Activated CD8-positive, alpha-beta T cell treated with anti-CD3 and anti-CD28 coated beads for 36 hours (primary cell): ENCODE data around the gene AFF1. TPM values are rescaled to one million over a fixed set of nuclear protein-coding genes. Genes with fewer than 3 reads are reported as not detected.

Experiments
- ATAC-seq: fragments of 200-7000 bp; cut with Tn5 transposase; one replicate; pipeline ENCODE4 v1.10.0; 2021; ENCODE audit warnings: mild to moderate bottlenecking, moderate library complexity
- CTCF ChIA-PET: fragments of 350-600 bp; sonication (Branson Sonifier 250); formaldehyde crosslinking; loops from one replicate; lab custom pipeline; 2021; ENCODE audit warnings: antibody characterized with exemption; lab: Charles Lee
- POLR2A ChIA-PET: fragments of 350-600 bp; sonication (Branson Sonifier 250); formaldehyde crosslinking; loops from one replicate; lab custom pipeline; 2021; ENCODE audit warnings: antibody characterized with exemption; lab: Charles Lee
- DNase-seq: peaks from one replicate; pipeline ENCODE4 v3.0.0-alpha.2; 2020
- H3K27ac Mint-ChIP-seq: one replicate; pipeline ENCODE4 v1.8.0; 2021; ENCODE audit warnings: mild to moderate bottlenecking, mixed read lengths
- H3K27me3 Mint-ChIP-seq: one replicate; pipeline ENCODE4 v1.8.0; 2021; ENCODE audit warnings: mixed read lengths
- H3K36me3 Mint-ChIP-seq: one replicate; pipeline ENCODE4 v1.8.0; 2021; ENCODE audit warnings: low read depth, mixed read lengths
- H3K4me1 Mint-ChIP-seq: one replicate; pipeline ENCODE4 v1.8.0; 2021; ENCODE audit warnings: low read depth, mixed read lengths
- H3K4me3 Mint-ChIP-seq: one replicate; pipeline ENCODE4 v1.8.0; 2021; ENCODE audit warnings: mild to moderate bottlenecking, moderate library complexity, mixed read lengths
- H3K9me3 Mint-ChIP-seq: one replicate; pipeline ENCODE4 v1.8.0; 2021; ENCODE audit warnings: mixed read lengths
- CTCF ChIP-seq: fragments of 200-600 bp; IDR thresholded peaks from one replicate; pipeline ENCODE4 v1.8.0; 2022; ENCODE audit warnings: antibody characterized with exemption, mild to moderate bottlenecking
- intact Hi-C: fragments of 100-400 bp; cut with micrococcal nuclease; formaldehyde crosslinking; loops from one replicate; pipeline ENCODE4 v1.10.0; 2022
- total RNA-seq, 2 experiments: library from RNA; stranded (reverse); gene quantifications; one replicate each; pipeline ENCODE4 v1.2.3, GENCODE V29; 2021

Gene AFF1
- total RNA-seq, 2 experiments from 2014 or later: 40.3 to 45.4 TPM

GRCh38 chr4:87126056-87126455 is 191.2 kb downstream of the AFF1 start:
- POLR2A ChIA-PET: no interaction called here
- Mint-ChIP-seq H3K27me3 (no peaks in the 10 kb centered on the region), H3K4me1 (peaks cover 2% of the 10 kb centered on the region), H3K4me3 (no peak overlapping the region), H3K9me3 (no peaks in the 10 kb centered on the region), H3K27ac (no peak overlapping the region), H3K36me3 (peaks cover 32% of the 10 kb centered on the region)
- no peak for TF ChIP-seq CTCF
- DNase-seq (no peak), ATAC-seq (no peak)
- intact Hi-C loops: no loop called here
- CTCF ChIA-PET: interaction anchor here (1.3 kb wide), 1 partner anchor 9 kb away, joined by 4 read pairs; no protein-coding TSS in a partner anchor

- POLR2A ChIA-PET: no interaction called here
- no peak overlapping the region for H3K4me3 Mint-ChIP-seq
- H3K27me3 Mint-ChIP-seq: no peaks in the 10 kb centered on the region
- no peaks in the 10 kb centered on the region for H3K9me3 Mint-ChIP-seq
- no peak overlapping the region for H3K27ac Mint-ChIP-seq
- H3K4me1 Mint-ChIP-seq: no peaks in the 10 kb centered on the region
- H3K36me3 Mint-ChIP-seq: peaks cover 42% of the 10 kb centered on the region
- ATAC-seq: no peak
- no peak for TF ChIP-seq CTCF
- no peak for DNase-seq
- intact Hi-C loops: no loop called here
- CTCF ChIA-PET: no interaction called here
Measured at GRCh38 chr4:87128006-87128705, 193.3 kb downstream of the AFF1 start.

GRCh38 chr4:87129681-87130080 is 194.9 kb downstream of the AFF1 start:
- CTCF ChIA-PET: no interaction called here
- Mint-ChIP-seq H3K27me3 (no peaks in the 10 kb centered on the region), H3K36me3 (peaks cover 48% of the 10 kb centered on the region), H3K27ac (no peak overlapping the region), H3K9me3 (no peaks in the 10 kb centered on the region), H3K4me1 (no peaks in the 10 kb centered on the region), H3K4me3 (no peak overlapping the region)
- POLR2A ChIA-PET: no interaction called here
- DNase-seq (no peak), ATAC-seq (no peak)
- no peak for TF ChIP-seq CTCF
- intact Hi-C loops: no loop called here

- intact Hi-C loops: no loop called here
- Mint-ChIP-seq H3K27ac (no peak overlapping the region), H3K27me3 (no peaks in the 10 kb centered on the region), H3K4me1 (no peaks in the 10 kb centered on the region), H3K4me3 (no peak overlapping the region), H3K36me3 (peaks cover 46% of the 10 kb centered on the region), H3K9me3 (no peaks in the 10 kb centered on the region)
- POLR2A ChIA-PET: no interaction called here
- CTCF ChIA-PET: no interaction called here
- no peak for TF ChIP-seq CTCF
- ATAC-seq (no peak), DNase-seq (no peak)
Measured at GRCh38 chr4:87130985-87131703, 196.3 kb downstream of the AFF1 start.

- intact Hi-C loops: no loop called here
- ATAC-seq: no peak
- H3K4me1 Mint-ChIP-seq: no peaks in the 10 kb centered on the region
- POLR2A ChIA-PET: no interaction called here
- no peak for DNase-seq
- no peak overlapping the region for H3K4me3 Mint-ChIP-seq
- no peak overlapping the region for H3K27ac Mint-ChIP-seq
- peaks cover 43% of the 10 kb centered on the region for H3K36me3 Mint-ChIP-seq
- H3K9me3 Mint-ChIP-seq: no peaks in the 10 kb centered on the region
- no peak for TF ChIP-seq CTCF
- CTCF ChIA-PET: interaction anchor here (1.4 to 4.8 kb wide), 3 partner anchors 10 to 209 kb away, joined by 6 to 23 read pairs (median 7); no protein-coding TSS in a partner anchor
- no peaks in the 10 kb centered on the region for H3K27me3 Mint-ChIP-seq
Measured at GRCh38 chr4:87132035-87132434, 197.2 kb downstream of the AFF1 start.
